Measurements from ENCODE around the gene DYNLL1. TPM values are rescaled to one million over a fixed set of nuclear protein-coding genes. Genes with fewer than 3 reads are reported as not detected.

DYNLL1 gene
- total and polyA plus RNA-seq, 12 donors = 94.0 to 352 (median 128) TPM

DNA sequence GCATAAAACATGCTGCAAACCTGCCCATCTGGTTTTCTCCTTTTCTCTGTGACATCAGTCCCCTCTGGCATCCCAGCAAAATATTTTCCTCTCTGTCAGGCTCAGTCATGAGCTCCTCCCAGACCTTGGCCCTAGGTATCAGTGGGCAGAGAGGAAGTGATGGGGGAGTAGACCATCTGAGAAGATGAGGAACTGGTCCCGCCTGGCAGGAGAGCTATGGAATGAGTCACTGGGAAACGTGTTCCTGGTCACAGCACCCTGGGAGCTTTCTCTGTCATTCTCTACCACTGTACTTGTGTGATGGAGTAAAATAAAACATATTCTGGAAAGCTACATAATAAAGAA, 21.3 kb upstream of the DYNLL1 start:
- 35 to 37% methylated on average over 2 of the region's 2 CpGs for WGBS, 2 donors
- DNase-seq (no peak), ATAC-seq (peak in 1 of 8 donors; percentile 14)
- intact Hi-C loops (cut with DNase I) = no loop called here
- Histone ChIP-seq H3K36me3 (no peaks in the 10 kb centered on the region), H3K27ac (no peak overlapping the region), H3K4me3 (no peak overlapping the region), H3K27me3 (no peaks in the 10 kb centered on the region), H3K9me3 (no peaks in the 10 kb centered on the region), H3K4me1 (peaks cover 2 to 42% (median 9%) of the 10 kb centered on the region in 9 donors)
- TF ChIP-seq CTCF (IDR thresholded peaks at IDR 0.05) = no peak

GRCh38 chr12:120475643-120476042, 20.3 kb upstream of the DYNLL1 start:
- Histone ChIP-seq H3K27me3 (no peaks in the 10 kb centered on the region), H3K9me3 (no peaks in the 10 kb centered on the region), H3K4me3 (no peak overlapping the region), H3K27ac (no peak overlapping the region), H3K4me1 (peaks cover 0 to 35% (median 2%) of the 10 kb centered on the region in 9 donors), H3K36me3 (no peaks in the 10 kb centered on the region)
- WGBS, 2 donors = 93 to 95% methylated on average over 1 of the region's 1 CpG
- ATAC-seq (no peak), DNase-seq (no peak)
- intact Hi-C loops (cut with DNase I) = no loop called here
- TF ChIP-seq CTCF (IDR thresholded peaks at IDR 0.05) = no peak

- intact Hi-C loops (cut with DNase I) = no loop called here
- H3K27me3 ChIP-seq = no peaks in the 10 kb centered on the region
- 96 to 100% methylated on average over 1 of the region's 1 CpG for WGBS, 2 donors
These were observed 16.5 kb upstream of the DYNLL1 start for GRCh38 chr12:120479458-120479857.

DNA sequence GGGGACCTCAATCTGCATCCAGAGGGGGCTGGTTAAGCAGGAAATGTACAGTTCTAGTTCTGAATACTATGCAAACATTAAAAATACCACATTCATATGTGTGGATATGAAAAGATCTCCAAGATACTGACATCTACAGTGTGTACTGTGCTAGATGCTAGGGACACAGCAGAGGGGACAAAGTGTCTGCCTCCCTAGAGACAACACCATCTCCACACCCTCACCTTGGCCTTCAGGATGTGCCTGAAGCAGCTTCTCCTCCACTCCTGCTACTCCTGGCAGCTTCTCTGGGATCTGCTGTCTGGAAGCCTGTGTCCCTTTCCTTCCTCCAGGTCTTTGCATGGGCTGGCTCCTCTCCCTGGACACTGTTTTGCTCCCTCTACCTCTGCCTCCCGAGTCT, 15.7 kb upstream of the DYNLL1 start:
- TF ChIP-seq CTCF (IDR thresholded peaks at IDR 0.05) = no peak
- no peaks in the 10 kb centered on the region for H3K27me3 ChIP-seq
- DNase-seq = no peak
- H3K9me3 ChIP-seq = no peaks in the 10 kb centered on the region
- peaks cover 0 to 10% (median 0%) of the 10 kb centered on the region in 9 donors for H3K4me1 ChIP-seq
- H3K4me3 ChIP-seq = no peak overlapping the region
- H3K27ac ChIP-seq = peak overlapping the region in 1 of 10 donors; percentile 58
- H3K36me3 ChIP-seq = peaks cover 0 to 9% (median 0%) of the 10 kb centered on the region in 9 donors
- no peak for ATAC-seq
- 63 to 75% methylated on average over 1 of the region's 1 CpG for WGBS, 2 donors
- intact Hi-C loops (cut with DNase I) = no loop called here

More at GRCh38 chr12:120479458-120479857, 16.5 kb upstream of the DYNLL1 start:
- Histone ChIP-seq H3K9me3 (no peaks in the 10 kb centered on the region), H3K36me3 (peaks cover 0 to 9% (median 0%) of the 10 kb centered on the region in 9 donors), H3K4me3 (no peak overlapping the region), H3K27ac (no peak overlapping the region), H3K4me1 (peaks cover 0 to 17% (median 0%) of the 10 kb centered on the region in 9 donors)
- no peak for TF ChIP-seq CTCF (IDR thresholded peaks at IDR 0.05)
- DNase-seq (no peak), ATAC-seq (no peak)
